ENCODE results near the gene RPS6KC1.

DNA sequence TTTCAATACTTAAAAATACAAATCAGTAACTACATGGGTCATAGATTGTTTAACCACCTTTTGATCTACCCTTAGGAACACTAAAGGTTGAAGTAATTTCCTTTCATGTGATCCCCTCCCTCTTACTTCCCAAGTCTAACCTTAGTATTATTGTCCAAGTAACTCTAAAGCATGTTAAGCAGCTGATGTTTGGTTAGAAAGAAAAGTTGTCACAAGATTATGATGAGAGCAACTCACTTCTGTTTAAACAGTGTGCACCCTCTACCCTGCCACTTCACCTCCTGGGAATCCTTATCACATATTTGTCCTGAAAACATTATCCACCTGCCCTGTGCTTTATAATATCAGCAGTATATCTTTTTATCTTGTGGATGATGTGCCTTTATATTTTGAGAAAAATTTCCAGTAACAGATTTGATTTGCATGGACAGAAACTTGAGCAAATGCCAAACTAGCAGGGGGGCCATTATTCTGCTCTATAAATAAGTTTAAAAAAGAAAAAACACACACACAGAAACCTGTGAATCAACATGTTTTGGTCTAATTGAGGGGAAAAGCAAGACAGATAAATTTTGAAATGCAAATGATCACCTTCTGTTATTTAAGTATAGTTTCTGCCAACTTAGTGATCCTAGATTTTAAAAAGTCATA lies 194.3 kb downstream of the RPS6KC1 start:
- TF ChIP-seq POLR2AphosphoS5 (IDR thresholded peaks at IDR 0.05; ENCODE audit: borderline replicate concordance, low read depth, low read length): no peak
- TF ChIP-seq EZH2 (IDR thresholded peaks at IDR 0.05): no peak

Data from SK-N-MC (cell line).